Measurements from ENCODE around the gene CDK19. TPM values are rescaled to one million over a fixed set of nuclear protein-coding genes. Genes with fewer than 3 reads are reported as not detected.

CDK19 gene
- total and polyA plus RNA-seq, 2 experiments from 2014 or later = 7.7 to 10.1 TPM

- TF ChIP-seq ETS1 (IDR thresholded peaks at IDR 0.05) (no peak), EZH2phosphoT487 (IDR thresholded peaks at IDR 0.05; ENCODE audit: unreplicated experiment) (no peak), ZNF114 (CRISPR knock-in tag; IDR thresholded peaks at IDR 0.05) (no peak), CTCF (conservative IDR thresholded peaks at IDR 0.05; ENCODE audit: low read depth in 2 of 2) (no peak), ZNF331 (CRISPR knock-in tag; IDR thresholded peaks at IDR 0.05; ENCODE audit: low read depth) (no peak), POLR2AphosphoS5 (IDR thresholded peaks at IDR 0.05; ENCODE audit: low read depth) (no peak), EZH2 (IDR thresholded peaks at IDR 0.05; ENCODE audit: low read depth, unreplicated experiment) (no peak), NANOG (IDR thresholded peaks at IDR 0.05; ENCODE audit: borderline replicate concordance) (no peak)
- peaks cover 10% of the 10 kb centered on the region; the same call in 1 of the 2 replicates for H3K79me2 ChIP-seq (replicated peaks; ENCODE audit: insufficient read depth)
These were observed 28.6 kb downstream of the CDK19 start for GRCh38 chr6:110786696-110787095.

GRCh38 chr6:110786271-110786670 lies 29.0 kb downstream of the CDK19 start:
- Mint-ChIP-seq H3K36me3 (ENCODE audit: low read depth) (peaks cover 7% of the 10 kb centered on the region; the same call in 1 of the 3 replicates), H3K4me1 (no peaks in the 10 kb centered on the region), H3K27ac (no peak overlapping the region), H3K9me3 (no peaks in the 10 kb centered on the region), H3K27me3 (ENCODE audit: insufficient read depth, low read depth, poor library complexity) (peaks cover 2% of the 10 kb centered on the region), H3K4me3 (no peak overlapping the region)
- Histone ChIP-seq H3F3A (replicated peaks; ENCODE audit: low read depth) (no peaks in the 10 kb centered on the region), H3K4me2 (no peak overlapping the region), H4K20me1 (replicated peaks; ENCODE audit: insufficient read depth) (peaks cover 14% of the 10 kb centered on the region; the same call in 1 of the 2 replicates), H3K27ac (ENCODE audit: low read depth) (no peak overlapping the region), H3K9me2 (ENCODE audit: insufficient read depth) (no peaks in the 10 kb centered on the region; the same call in 1 of the 2 replicates), H3K4me1 (ENCODE audit: insufficient read depth) (no peaks in the 10 kb centered on the region), H3K36me3 (ENCODE audit: insufficient read depth) (no peaks in the 10 kb centered on the region), H3K27me3 (ENCODE audit: insufficient read depth) (no peaks in the 10 kb centered on the region), H2AFZ (no peak overlapping the region), H3K79me2 (replicated peaks; ENCODE audit: insufficient read depth) (peaks cover 10% of the 10 kb centered on the region; the same call in 1 of the 2 replicates), H3K4me3 (no peak overlapping the region)
- DNase-seq (ENCODE audit: low spot score) (no peak), ATAC-seq (no peak)
- TF ChIP-seq NANOG (IDR thresholded peaks at IDR 0.05; ENCODE audit: borderline replicate concordance) (no peak), CREB1 (CRISPR knock-in tag; IDR thresholded peaks at IDR 0.05; ENCODE audit: low read depth) (no peak), EZH2 (IDR thresholded peaks at IDR 0.05; ENCODE audit: low read depth, unreplicated experiment) (no peak), REST (IDR thresholded peaks at IDR 0.05; ENCODE audit: unreplicated experiment) (no peak), POLR2AphosphoS5 (IDR thresholded peaks at IDR 0.05; ENCODE audit: low read depth) (no peak), ZNF331 (CRISPR knock-in tag; IDR thresholded peaks at IDR 0.05; ENCODE audit: low read depth) (no peak), ZNF114 (CRISPR knock-in tag; IDR thresholded peaks at IDR 0.05) (no peak)

More at GRCh38 chr6:110786696-110787095, 28.6 kb downstream of the CDK19 start:
- no peak overlapping the region for H2AFZ ChIP-seq
- H3K9me3 Mint-ChIP-seq = no peaks in the 10 kb centered on the region
- H3K27ac Mint-ChIP-seq = no peak overlapping the region
- no peaks in the 10 kb centered on the region for H3K4me1 Mint-ChIP-seq
- H3K27me3 ChIP-seq (ENCODE audit: insufficient read depth) = no peaks in the 10 kb centered on the region
- DNase-seq (ENCODE audit: low spot score) (no peak), ATAC-seq (no peak)
- H3K36me3 Mint-ChIP-seq (ENCODE audit: low read depth) = peaks cover 7% of the 10 kb centered on the region; the same call in 1 of the 3 replicates
- H3K9me2 ChIP-seq (ENCODE audit: insufficient read depth) = no peaks in the 10 kb centered on the region; the same call in 1 of the 2 replicates
- peaks cover 2% of the 10 kb centered on the region for H3K27me3 Mint-ChIP-seq (ENCODE audit: insufficient read depth, low read depth, poor library complexity)
- no peaks in the 10 kb centered on the region for H3K36me3 ChIP-seq (ENCODE audit: insufficient read depth)
- H3K4me3 ChIP-seq = no peak overlapping the region
- no peak overlapping the region for H3K4me3 Mint-ChIP-seq
- peaks cover 14% of the 10 kb centered on the region; the same call in 1 of the 2 replicates for H4K20me1 ChIP-seq (replicated peaks; ENCODE audit: insufficient read depth)
- no peaks in the 10 kb centered on the region for H3K4me1 ChIP-seq (ENCODE audit: insufficient read depth)
- H3K27ac ChIP-seq (ENCODE audit: low read depth) = no peak overlapping the region
- no peak overlapping the region for H3K4me2 ChIP-seq
- no peaks in the 10 kb centered on the region for H3F3A ChIP-seq (replicated peaks; ENCODE audit: low read depth)
